HG03196 (cell line): Measurements from ENCODE around the gene NUDT14.

Experiments used
- ATAC-seq: cut with Tn5 transposase; IDR thresholded peaks from one replicate; pipeline ENCODE4 v1.9.1; 2021; ENCODE audit not compliant: unreplicated experiment

NUDT14 gene

DNA sequence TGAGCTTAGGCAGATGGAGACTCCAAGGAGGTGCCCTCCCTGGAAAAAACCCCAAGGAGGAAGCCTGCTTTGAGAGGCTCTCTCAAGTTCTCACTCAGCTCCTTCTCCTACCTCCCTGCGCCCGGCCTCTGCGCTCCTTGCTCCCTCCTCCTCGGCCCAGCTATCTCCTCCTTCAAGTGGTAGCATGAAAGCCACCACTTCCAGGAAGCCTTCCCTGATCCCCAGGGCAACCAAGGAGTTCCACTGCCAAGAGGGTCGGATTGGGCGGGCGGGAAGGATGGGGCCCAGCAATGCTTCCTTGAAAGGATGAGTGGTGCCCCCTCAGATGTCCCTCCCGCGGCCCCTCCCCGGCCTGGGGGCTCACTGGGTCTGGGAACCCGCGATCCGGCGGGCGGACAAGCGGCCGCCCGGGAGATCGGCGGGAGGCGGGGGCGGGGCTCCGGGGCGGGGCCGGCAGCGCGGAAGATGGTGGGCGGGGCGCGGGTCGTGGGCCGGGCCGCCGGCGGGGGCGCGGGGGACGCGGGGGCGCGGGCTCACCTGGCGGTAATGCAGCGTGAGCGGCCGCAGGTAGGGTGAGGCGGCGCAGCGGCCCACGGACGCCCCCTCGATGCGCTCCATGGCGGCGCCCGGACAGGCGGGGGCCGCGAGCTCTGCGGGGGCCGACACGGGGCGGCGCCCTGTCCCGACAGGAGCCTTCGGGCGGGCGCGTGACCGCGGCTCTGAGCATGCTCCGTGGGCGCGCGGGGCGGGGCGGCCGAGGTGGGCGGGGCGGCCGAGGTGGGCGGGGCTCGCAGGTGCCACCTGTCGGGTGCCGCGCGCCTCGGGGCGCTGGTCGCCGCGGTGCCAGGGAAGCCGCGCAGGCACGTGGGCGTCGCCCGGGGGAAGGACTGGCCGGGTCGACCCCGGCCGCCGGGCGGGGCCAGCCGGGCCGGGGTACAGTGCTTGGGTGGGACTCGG, at the start of gene NUDT14:
Gene NUDT14 (minus strand): TSS at position 721 of the 957 bp plus-strand sequence. CDS start 103 bp downstream, at position 618.
- ATAC-seq = peak; percentile 44

DNA sequence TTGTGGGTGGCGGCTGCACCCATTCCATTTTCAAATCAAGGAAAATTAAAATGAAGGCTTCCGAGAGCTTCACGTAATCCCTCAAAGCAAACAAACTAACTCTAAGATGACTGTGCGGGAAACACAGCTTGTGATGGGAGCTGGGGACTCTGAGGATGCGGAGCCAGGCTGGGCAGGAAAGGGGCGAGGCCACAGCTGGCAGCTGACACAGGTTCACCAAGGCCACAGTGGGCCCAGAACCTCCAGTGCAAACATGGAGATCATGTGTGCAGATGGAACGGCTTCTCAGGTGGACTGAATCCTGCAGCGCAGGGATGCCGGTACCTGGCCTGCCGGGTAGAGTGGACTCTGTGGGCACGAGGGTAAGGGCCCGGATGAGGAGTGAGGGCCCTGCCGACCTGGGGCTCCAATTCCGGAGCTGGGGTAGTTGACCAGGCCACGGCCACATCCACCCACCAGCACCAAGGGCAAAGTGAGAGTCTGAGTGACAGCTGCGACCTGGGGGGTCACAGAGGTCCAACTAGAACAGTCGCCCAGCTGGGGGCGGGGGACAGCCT, 48.1 kb upstream of the NUDT14 start:
- ATAC-seq = no peak

DNA sequence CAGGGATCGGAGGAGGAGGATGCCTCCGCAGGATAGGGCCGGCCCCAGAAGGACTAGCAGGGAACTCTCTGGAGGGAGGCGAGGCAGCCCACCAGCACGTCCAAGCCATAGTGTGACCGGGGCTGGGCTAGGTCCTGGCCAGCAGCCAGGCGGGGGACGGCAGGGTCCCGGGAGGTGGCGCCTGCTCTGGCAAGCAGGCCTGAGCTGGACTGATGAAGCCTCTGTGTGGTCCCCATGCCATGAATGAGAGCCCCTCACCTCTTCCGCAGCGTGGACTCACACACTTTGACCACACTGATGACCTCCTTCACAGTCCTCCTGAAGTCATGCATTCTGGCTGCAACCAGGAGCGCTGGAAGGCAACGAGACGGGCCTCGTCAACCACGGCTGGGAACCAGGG, 47.5 kb upstream of the NUDT14 start:
- no peak for ATAC-seq

DNA sequence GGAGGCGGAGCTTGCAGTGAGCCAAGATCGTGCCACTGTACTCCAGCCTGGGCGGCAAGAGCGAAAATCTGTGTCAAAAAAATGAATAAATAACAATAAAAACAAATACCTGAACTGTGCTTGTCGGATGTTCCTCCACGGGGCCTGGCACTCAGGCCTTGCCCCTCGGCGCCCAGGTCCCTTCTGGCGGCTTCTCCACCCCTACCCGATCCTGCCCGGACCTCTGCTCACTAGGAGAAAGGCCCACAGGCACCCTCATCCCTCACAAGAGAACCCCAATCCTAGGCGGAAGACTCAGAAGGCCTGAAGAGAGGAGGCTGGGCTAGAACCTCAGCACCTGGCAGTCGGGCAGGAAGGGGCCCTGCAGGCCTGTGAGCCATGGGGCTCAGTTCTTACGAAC, 46.2 kb upstream of the NUDT14 start:
- ATAC-seq = no peak

DNA sequence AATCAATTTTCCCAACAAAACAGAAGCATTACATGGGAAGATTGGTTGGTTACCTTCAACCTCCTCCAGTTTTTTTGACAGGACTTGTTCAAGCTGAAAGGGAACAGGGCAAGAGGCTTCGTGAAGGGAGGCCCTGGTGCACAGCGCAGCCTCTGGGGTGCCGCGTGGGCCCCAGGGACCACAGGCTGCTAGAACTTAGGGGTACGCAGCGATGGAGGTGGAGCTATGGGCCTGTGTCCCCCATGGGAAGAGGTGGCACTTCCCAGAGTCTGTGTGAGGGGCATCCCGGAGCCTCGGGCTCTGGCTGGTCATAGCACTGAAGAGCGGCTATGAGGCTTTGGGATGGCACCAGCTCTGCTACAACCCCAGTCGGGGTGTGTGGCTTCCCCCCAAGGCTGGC, 45.1 kb upstream of the NUDT14 start:
- no peak for ATAC-seq

DNA sequence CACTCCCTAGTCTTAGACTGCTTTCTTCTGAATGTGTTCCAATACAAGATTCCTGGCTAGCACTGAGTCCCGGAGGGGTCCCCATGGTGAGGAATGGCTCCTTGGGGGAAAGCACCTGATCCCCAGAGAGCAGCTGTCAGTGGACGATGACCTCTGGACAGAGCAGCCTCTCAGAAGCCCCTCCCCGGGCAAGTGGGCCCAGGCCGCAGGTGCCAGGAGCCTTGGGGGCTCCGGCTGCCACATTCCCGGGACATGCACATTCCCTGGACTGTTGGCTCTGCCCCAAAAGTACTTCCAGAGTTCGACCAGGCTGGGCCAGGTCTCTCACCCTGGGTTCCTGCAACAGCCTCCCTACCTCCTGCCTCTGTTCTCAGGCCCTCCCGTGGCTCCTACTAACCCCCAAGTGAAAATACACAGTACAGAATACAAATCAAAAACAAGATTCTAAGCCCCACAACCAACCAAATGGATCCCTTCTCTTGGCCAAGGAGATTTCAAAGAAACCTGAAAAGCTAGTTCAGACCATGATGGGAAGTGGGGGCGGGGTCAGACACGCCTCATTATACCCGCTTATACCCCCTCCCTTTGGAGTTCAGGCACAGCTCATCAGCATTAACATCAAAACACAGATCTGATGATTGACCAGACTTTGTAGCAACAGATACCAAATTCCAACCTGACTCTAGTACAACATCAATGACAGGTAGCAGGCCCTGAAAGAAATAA, 43.9 kb upstream of the NUDT14 start:
- no peak for ATAC-seq

DNA sequence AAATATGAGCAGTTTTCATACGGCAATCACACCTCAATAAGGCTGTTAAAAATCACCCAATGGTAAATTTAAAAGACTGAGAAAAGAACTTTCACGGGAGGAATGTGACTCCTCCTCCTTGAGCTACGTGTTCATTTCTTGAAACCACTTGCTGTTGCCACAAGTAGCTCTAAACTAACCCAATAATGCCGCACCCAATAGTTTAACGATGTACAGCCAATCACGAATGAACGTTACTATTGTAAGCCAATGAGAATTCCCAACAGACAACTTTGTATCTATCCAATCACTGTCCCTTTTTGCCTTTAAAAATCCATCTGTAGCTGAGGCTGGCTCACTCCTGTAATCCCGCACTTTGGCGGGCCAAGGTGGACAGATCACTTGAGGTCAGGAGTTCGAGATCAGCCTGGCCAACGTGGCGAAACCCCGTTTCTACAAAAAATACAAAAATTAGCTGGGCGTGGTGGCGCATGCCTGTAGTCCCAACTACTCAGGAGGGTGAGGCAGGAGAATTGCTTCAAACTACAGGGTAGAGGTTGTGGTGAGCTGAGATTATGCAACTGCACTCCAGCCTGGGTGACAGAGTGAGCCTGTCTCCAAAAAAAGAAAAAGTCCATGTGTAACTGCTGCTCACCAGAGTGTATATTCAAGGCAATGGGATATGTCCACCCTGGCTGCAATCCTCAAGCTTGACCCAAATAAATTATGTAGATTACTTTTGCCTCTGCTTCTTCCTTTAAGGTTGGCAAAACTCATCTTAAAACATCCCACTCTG, 42.8 kb upstream of the NUDT14 start:
- ATAC-seq = no peak

DNA sequence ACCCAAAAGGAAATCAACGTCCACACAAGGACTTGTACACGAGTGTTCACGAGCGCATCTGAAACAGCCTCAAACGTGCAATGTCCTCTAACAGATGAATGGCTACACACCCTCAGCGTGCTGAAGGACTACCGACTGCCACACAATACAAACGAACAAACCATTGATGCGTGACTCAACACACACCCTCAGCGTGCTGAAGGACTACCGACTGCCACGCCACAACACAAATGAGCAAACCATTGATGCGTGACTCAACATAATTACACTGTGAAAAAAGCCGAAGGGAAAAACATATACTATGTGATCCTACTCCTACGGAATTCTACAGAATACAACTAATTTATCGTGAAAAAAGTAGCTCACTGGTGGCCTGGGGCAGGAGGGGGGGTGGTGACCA, 42.1 kb upstream of the NUDT14 start:
- no peak for ATAC-seq

DNA sequence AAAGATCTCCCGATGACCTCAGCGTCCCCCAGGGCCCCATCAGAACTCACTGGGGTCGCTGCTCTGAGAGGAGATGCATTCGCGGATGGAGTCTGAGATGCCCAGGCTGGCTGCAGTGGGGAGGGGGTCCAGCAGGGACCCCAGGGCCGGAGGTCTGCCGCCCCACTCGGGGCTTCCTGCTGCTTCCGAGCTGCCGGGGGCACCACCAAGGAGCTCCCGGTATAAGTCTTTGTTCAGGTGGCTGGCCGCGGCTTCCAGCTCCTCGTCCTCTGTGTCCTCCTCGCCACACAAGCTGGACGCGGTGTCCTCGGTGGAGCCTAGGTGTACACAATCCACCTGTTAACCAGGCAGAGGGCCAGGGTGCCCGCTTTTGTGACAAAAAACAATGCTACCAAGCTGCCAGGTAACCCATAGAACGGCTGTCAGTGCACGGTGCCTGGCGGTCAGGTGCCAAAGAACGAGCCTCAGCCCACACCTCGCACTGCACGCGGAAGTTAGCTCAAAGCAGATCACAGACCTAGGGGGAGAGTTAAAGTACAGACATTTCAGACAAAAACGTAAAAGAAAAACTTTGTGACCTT, 40.6 kb upstream of the NUDT14 start:
- ATAC-seq = no peak

DNA sequence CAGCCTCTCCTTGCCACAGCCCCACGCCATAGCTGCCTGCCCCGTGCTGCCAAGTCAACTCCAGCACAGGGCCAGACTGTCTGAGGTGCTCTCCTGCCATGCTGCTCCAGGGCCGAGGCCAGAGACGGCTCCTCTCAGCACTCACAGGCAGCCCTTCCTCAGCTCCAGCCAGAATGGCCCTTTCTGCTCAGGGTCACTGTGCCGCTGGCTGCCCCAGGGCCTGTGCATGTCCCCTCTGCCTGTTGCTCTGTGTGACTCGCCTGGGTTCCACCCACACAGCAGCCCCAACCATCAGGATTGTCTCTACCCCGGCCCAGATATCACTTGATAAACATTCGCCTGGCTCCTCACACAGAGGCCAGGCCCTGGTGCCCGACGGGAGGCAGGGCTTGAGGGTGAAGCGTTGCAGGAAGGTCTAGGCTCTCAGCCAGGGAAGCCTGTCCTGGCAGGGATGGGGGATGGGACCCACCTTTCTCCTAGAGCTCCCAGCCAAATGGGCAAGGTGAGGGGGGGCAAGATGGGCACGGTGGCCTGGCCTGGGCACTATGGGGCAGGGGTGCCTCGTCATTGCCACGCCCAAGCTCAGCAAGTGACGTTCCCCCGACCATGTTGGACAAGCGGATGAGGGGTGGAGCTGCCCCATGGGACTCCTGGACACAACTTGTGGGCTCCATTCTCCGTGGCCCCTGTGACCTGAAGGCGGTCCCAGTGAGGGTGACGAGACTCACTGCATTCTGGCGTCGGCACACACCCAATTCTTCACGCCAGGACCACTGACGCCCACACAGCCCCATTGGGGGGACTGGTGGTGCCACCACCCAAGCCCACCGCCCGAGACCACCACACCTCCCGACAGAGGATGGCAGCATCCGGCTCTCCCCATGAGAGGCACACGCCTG, 39.8 kb upstream of the NUDT14 start:
- no peak for ATAC-seq

DNA sequence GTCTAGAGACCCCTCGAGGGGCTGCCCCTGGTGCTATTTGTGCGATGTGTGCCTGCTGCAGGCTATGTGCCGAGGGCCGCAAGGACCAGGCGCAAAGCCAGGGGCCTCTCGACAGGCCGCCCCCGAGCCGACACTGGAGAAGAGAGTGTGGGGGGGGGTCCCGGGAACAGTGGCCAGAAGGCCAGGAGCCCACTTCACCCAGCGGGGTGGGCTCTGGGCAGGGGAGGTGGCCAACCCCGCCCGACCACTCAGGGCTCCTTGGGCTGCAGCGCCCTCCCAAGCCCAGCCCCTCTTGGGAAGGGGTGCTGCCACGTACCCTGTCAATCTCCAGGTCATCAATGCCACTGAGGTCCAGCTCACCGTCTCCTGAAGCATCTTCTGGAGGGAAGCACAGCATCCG, 38.6 kb upstream of the NUDT14 start:
- no peak for ATAC-seq

DNA sequence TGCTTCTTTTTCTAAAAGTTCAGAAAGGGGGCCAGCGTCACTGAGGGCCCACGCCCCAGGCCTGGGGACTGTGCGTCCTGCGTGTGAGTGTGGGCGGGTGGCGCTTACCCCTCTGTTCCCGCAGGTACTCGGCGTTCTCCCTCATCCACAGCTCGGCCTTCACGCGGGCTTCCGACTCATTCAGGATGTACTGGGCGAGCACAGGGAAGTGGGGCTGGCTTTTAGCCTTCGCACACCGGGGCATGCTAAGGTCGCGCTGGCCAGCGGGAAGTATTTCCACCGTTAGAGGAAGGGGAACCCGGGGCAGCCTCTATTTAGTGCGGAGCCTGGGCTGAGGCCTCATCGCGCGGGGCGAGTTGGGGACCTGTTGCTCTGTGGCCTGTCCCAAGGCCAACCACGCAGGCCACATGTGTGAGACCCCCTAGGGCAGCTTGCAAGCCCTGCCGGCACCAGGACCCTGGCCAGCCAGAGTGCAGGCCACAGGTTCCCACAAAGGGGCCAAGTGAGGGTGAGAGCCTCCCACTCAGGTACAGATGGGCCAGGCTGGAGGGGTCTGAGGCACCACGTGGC, 38.0 kb upstream of the NUDT14 start:
- ATAC-seq = no peak

DNA sequence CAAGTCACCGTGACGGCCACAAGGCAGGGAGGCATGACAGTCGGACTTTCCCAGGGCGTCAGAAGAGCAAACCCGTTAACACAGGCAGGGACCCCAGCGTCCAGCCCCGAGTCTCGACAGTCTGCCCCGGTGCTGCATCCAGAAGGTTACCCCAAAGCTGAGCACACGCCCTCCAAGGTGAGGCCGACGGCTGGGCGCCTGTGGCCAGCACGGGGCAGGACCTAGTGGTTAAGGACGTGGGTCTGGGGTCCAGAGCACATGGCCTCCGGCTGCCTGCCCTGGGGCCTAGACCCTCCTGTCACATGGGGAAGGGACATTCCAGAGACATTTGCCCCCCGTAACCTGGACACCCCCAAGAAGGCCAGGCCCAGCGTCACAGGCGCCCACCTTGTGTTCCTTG, 37.5 kb upstream of the NUDT14 start:
- ATAC-seq = no peak

DNA sequence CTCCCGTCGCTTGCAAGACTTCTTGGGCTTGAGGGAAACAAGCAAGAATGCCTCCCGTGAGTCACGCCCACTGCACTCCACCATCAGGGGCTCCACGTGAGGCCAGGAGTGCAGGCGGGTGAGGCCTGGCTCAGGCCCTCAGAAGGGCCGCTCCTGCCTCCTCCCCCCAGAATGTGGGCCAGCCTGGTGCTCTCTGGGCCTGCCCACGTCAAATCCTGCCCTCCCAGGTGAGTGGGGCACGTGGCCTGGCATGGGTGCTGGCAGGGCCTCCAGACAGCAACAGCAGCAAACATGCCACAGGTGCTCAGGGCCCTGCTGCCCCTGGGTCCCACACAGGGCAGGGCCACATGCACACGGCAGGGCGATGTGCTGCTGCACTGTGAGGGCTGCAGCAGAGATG, 36.7 kb upstream of the NUDT14 start:
- ATAC-seq = no peak

DNA sequence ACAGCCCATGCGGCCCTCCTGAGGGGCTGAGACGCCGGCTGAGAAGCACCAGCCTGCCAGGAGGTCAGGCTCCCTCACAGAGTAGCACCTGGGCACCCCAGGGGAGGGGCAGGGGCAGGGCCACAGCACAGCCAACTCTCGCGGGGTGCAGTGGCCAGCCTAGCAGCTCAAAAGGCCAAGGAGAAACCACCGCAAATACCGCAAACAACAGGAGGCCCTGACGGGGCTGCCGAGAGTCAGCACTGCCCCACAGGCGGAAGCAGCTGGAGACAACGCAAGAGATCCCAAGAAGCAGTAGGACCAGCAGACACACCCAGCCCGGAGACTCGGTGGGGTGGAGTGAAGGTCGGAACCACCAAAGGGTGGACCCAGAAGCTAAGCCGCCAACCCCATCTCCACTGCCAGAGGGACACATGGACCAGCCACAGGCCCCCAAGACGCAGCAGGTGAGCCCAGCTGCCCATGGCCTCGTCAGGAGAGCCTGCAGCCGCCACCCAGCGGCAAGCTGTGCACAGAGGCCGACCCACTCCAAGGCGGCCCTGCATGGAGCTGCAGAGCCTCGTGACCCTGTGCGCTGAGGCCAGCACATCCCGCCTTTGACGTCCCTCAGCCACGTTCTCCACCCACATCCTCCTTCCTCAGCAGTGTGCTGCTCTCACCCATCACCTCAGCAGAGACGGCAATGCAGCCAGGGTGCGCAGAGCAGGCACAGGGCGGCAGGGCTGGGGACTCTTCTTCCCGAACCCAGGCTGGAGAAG, 35.6 kb upstream of the NUDT14 start:
- no peak for ATAC-seq

DNA sequence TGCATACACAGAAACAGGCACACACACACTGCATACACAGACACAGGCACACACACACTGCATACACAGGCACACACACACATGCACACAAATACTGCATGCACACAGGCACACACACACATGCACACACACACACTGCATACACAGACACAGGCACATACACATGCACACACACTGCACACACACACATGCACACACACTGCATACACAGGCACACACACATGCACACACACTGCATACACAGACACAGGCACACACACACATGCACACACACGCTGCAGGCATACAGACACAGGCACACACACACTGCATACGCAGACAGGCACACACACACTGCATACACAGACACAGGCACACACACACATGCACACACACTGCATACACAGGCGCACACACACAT, 34.5 kb upstream of the NUDT14 start:
- no peak for ATAC-seq

DNA sequence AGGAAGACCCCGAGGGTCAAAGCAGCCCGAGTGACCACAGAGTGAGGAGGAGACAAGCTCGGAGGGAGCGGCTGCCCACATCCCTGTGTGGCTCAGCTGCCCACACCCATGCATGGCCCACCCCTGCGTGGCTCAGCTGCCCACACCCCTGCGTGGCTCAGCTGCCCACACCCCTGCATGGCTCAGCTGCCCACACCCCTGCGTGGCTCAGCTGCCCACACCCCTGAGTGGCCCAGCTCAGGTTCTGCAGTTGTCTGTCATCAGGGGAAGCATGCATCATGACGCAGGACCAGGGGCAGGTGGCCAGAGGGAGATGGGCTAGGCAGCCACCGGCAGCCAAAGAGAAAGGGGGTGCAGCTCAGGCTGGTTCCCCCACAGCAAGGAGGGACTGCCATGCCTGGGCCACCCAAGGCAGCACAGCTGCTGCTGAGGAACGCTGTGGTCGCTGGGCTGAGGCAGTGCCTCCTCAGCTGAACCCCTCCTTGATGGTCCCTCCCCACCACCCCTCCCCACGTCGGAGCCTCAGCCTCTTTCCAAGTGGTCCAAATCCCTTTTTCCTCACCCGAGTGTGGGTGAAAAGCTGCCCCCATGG, 33.3 kb upstream of the NUDT14 start:
- ATAC-seq = no peak

DNA sequence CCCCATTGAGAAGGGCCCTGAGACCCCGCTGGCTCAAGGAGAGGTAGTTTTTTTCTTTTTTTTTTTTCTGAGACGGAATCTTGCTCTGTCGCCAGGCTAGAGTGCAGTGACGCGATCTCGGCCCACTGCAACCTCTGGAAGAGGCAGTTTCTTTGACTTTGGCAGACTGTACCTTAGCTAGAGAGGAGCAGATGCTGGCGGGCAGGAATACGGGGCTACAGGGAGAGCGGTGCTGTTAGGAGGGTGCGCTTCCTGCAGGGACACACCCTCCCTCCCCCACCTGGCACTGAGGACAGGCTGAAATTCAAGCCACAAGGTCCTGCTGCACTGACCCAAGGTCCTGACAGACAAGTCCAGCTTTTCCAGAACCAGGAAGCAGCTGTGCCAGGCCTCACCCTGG, 32.2 kb upstream of the NUDT14 start:
- no peak for ATAC-seq
